GM12891 (cell line): ENCODE measurements around the gene HSBP1L1.
"Not testable (repeated sequence)": the region's sequence is repeated elsewhere in the genome, so short reads cannot be mapped to it uniquely, and the experiment has no call there.

Experiments used
- POLR2A ChIP-seq: IDR thresholded peaks from 2 replicates; pipeline ENCODE4 v1.6.1; 2011; ENCODE audit warnings: low read depth, low read length, control low read depth
- POLR2AphosphoS5 ChIP-seq: IDR thresholded peaks from 2 replicates; pipeline ENCODE4 v1.6.1; 2011; ENCODE audit warnings: low read depth, low read length, control low read depth
- TAF1 ChIP-seq: IDR thresholded peaks from 2 replicates; pipeline ENCODE4 v1.6.1; 2011; ENCODE audit warnings: low read depth, low read length, control low read depth

GRCh38 chr18:79960161-79960801 lies 4.2 kb upstream of the HSBP1L1 start:
- not testable (repeated sequence) for TF ChIP-seq TAF1, POLR2A, POLR2AphosphoS5
